Panc1 (cell line): ENCODE data around the gene CHRNB1.

Experiments used
- CTCF ChIP-seq: fragments of 450-650 bp; IDR thresholded peaks from 2 replicates; pipeline ENCODE4 v1.5.1; 2017; ENCODE audit warnings: mild to moderate bottlenecking
- POLR2AphosphoS5 ChIP-seq: IDR thresholded peaks from 2 replicates; pipeline ENCODE4 v1.6.1; 2012; ENCODE audit warnings: mild to moderate bottlenecking, low read depth, low read length, moderate library complexity
- REST ChIP-seq, 2 experiments: IDR thresholded peaks; 2 replicates each; pipeline ENCODE4 v1.6.1; 2011 to 2012; ENCODE audit warnings: low read depth in 2 of 2, control low read depth in 1 of 2, low read length in 1 of 2, mild to moderate bottlenecking in 1 of 2, moderate library complexity in 1 of 2; ENCODE audit not compliant: insufficient read depth in 1 of 2
- SIN3A ChIP-seq: IDR thresholded peaks from 2 replicates; pipeline ENCODE4 v1.6.1; 2012; ENCODE audit warnings: low read depth, mild to moderate bottlenecking, low read length, moderate library complexity, borderline replicate concordance; ENCODE audit not compliant: insufficient read depth
- TCF7L2 ChIP-seq: IDR thresholded peaks from 2 replicates; pipeline ENCODE4 v1.6.1; 2011; ENCODE audit warnings: mild to moderate bottlenecking, low read depth, low read length, inconsistent platforms

GRCh38 chr17:7415784-7416183 lies 29.1 kb upstream of the CHRNB1 start:
- TF ChIP-seq CTCF (no peak), POLR2AphosphoS5 (no peak), REST (IDR thresholded peaks at IDR 0.05; ENCODE audit: insufficient read depth in 1 of 2, low read depth in 2 of 2, low read length in 1 of 2) (no peak), SIN3A (no peak), TCF7L2 (no peak)
